Peyer's patch (tissue), 4 donors: ENCODE results near the gene LURAP1L.

Experiments used
- POLR2A ChIP-seq, 2 donors: fragments of 450-650 bp; IDR thresholded peaks; one replicate each; pipeline ENCODE4 v1.5.1; 2017; ENCODE audit warnings: antibody characterized with exemption in 2 of 2, mild to moderate bottlenecking in 2 of 2, moderate library complexity in 2 of 2
- TF ChIP-seq, protein P1 (sequence below), 6 experiments: fragments of 450-650 bp in 4 of 6; fragments of 200-600 bp in 2 of 6; sonication (generic) in 1 of 6; IDR thresholded peaks; one replicate each; pipeline ENCODE4 v1.5.1; 2017 to 2019; ENCODE audit warnings: antibody characterized with exemption in 6 of 6, mild to moderate bottlenecking in 3 of 6, moderate library complexity in 1 of 6

DNA sequence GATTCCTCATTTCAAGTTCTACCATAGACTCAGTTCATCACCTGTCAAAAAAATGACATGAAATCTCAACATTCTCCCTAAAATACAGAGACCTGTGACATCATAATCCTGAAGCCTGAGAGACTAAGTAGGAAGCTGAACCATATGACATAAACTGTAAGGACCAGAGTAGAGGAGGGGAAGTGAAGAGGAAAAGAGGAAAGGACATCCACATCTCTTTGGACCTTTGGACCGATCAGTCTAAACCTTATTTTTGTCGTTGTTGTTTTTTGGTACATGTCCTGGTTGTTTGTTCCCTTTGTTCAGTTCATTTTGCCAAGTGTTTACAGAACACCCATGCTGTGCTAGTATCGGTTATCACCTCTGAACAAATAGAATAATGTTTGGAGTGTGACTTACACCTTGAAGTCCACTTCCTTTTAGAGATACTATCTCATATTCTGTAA is 41.9 kb downstream of the LURAP1L start:
- TF ChIP-seq, protein P1, sequence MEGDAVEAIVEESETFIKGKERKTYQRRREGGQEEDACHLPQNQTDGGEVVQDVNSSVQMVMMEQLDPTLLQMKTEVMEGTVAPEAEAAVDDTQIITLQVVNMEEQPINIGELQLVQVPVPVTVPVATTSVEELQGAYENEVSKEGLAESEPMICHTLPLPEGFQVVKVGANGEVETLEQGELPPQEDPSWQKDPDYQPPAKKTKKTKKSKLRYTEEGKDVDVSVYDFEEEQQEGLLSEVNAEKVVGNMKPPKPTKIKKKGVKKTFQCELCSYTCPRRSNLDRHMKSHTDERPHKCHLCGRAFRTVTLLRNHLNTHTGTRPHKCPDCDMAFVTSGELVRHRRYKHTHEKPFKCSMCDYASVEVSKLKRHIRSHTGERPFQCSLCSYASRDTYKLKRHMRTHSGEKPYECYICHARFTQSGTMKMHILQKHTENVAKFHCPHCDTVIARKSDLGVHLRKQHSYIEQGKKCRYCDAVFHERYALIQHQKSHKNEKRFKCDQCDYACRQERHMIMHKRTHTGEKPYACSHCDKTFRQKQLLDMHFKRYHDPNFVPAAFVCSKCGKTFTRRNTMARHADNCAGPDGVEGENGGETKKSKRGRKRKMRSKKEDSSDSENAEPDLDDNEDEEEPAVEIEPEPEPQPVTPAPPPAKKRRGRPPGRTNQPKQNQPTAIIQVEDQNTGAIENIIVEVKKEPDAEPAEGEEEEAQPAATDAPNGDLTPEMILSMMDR (IDR thresholded peaks at IDR 0.05), result no peak
- no peak for TF ChIP-seq POLR2A (IDR thresholded peaks at IDR 0.05)
